ENCODE results near the gene GRM8.

GRM8 gene

DNA sequence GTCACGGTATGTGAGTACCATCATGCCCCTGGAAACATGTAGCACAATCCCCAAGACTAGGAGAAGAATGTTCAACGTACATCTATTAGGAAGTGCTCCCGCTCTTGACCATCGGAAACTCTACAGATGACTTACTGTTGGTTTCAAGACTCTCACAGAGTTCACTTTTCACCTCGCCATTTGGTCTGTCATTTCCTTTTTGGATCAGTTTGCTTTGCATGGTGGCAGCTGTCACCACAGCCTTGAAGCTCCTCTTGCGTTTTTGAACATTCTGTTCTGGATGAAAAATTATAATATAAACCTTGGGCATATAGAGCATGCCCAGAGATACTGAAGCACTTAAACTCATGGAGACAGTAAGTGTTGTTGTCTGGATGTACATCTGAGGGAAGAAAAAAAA is 806.8 kb downstream of the GRM8 start:
- H3K4me1 ChIP-seq (ENCODE audit: insufficient read depth, insufficient read length) = no peaks in the 10 kb centered on the region
- DNase-seq (ENCODE audit: low read depth, low spot score) = no peak
- no peak overlapping the region for H3K4me3 ChIP-seq (ENCODE audit: insufficient read length, low read depth)
- H3K9ac ChIP-seq (ENCODE audit: insufficient read length, low read depth) = no peak overlapping the region
- H3K36me3 ChIP-seq (ENCODE audit: insufficient read depth, insufficient read length, low read length) = no peaks in the 10 kb centered on the region
- no peaks in the 10 kb centered on the region for H3K27me3 ChIP-seq (ENCODE audit: insufficient read depth, insufficient read length)
- TF ChIP-seq ZNF274 (IDR thresholded peaks at IDR 0.05; ENCODE audit: low read depth, low read length) (no peak), YY1 (IDR thresholded peaks at IDR 0.05; ENCODE audit: insufficient read depth, insufficient read length) (no peak), SUZ12 (IDR thresholded peaks at IDR 0.05; ENCODE audit: extremely low read depth, insufficient read depth, insufficient read length) (no peak)
- no peaks in the 10 kb centered on the region for H3K9me3 ChIP-seq (ENCODE audit: insufficient read depth, low read length)

DNA sequence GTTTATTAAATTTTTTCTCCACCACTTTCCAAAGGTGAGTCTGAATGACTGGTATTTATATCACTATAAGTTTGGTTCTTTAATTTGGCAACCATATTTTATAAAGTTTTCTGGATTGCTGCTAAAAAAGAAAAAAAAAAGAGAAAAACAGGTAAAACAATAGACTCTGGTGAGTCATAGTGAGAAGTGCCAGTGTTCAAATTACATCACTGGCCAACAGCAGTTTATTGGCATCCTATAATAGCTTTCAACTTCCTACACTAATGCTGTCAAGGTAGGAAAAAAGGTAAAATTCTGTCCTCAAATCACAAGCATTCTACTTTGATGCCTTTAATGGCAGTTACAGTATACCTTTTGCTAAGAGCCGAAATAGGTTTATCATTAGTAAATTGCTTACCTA is 808.8 kb downstream of the GRM8 start:
- Histone ChIP-seq H3K27me3 (ENCODE audit: insufficient read depth, insufficient read length) (no peaks in the 10 kb centered on the region), H3K4me1 (ENCODE audit: insufficient read depth, insufficient read length) (no peaks in the 10 kb centered on the region), H3K4me3 (ENCODE audit: insufficient read length, low read depth) (no peak overlapping the region), H3K36me3 (ENCODE audit: insufficient read depth, insufficient read length, low read length) (no peaks in the 10 kb centered on the region), H3K9ac (ENCODE audit: insufficient read length, low read depth) (no peak overlapping the region), H3K9me3 (ENCODE audit: insufficient read depth, low read length) (no peaks in the 10 kb centered on the region)
- no peak for DNase-seq (ENCODE audit: low read depth, low spot score)
- TF ChIP-seq SUZ12 (IDR thresholded peaks at IDR 0.05; ENCODE audit: extremely low read depth, insufficient read depth, insufficient read length) (no peak), YY1 (IDR thresholded peaks at IDR 0.05; ENCODE audit: insufficient read depth, insufficient read length) (no peak), ZNF274 (IDR thresholded peaks at IDR 0.05; ENCODE audit: low read depth, low read length) (no peak)

DNA sequence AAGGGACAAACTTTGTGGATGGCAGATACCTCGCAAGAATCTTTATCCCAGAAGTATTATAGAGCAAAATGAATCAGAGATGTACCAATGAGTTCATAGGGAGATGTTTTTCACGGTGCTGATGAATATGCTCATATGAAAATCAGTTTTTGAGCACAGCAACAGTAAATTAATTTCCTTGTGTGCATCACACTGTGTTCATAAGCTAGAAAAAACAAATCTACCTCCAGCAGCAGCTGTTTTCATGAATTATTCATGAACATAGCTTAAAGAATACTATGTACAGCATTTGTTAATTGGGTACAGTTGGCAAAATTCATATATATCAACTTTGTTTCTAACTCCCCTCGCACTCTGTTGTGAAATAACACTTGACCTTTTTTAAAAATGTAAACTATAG is 809.8 kb downstream of the GRM8 start:
- TF ChIP-seq ZNF274 (IDR thresholded peaks at IDR 0.05; ENCODE audit: low read depth, low read length) (no peak), SUZ12 (IDR thresholded peaks at IDR 0.05; ENCODE audit: extremely low read depth, insufficient read depth, insufficient read length) (no peak), YY1 (IDR thresholded peaks at IDR 0.05; ENCODE audit: insufficient read depth, insufficient read length) (no peak)
- no peak overlapping the region for H3K4me3 ChIP-seq (ENCODE audit: insufficient read length, low read depth)
- no peaks in the 10 kb centered on the region for H3K27me3 ChIP-seq (ENCODE audit: insufficient read depth, insufficient read length)
- no peaks in the 10 kb centered on the region for H3K9me3 ChIP-seq (ENCODE audit: insufficient read depth, low read length)
- no peak overlapping the region for H3K9ac ChIP-seq (ENCODE audit: insufficient read length, low read depth)
- no peaks in the 10 kb centered on the region for H3K4me1 ChIP-seq (ENCODE audit: insufficient read depth, insufficient read length)
- no peak for DNase-seq (ENCODE audit: low read depth, low spot score)
- no peaks in the 10 kb centered on the region for H3K36me3 ChIP-seq (ENCODE audit: insufficient read depth, insufficient read length, low read length)

DNA sequence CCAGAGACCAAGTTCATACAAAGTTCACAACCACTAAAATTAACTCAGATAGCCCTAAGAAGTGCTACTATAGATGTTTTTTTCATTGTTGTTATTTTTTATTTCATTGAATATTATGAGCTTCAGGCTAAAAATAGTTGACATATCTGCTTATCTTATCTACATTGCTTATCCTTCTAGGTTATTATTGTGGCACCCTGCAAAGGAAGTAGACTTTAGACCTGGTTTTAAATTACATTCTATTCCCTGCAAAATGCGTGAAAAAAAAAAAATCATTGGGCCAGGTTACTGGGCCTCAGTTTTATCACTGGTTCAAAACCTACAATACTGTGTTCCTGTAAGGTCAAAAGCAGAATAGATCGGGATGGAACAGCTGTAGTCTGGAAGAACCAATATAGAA is 811.0 kb downstream of the GRM8 start:
- no peak for DNase-seq (ENCODE audit: low read depth, low spot score)
- H3K27me3 ChIP-seq (ENCODE audit: insufficient read depth, insufficient read length) = no peaks in the 10 kb centered on the region
- H3K9me3 ChIP-seq (ENCODE audit: insufficient read depth, low read length) = no peaks in the 10 kb centered on the region
- H3K4me3 ChIP-seq (ENCODE audit: insufficient read length, low read depth) = no peak overlapping the region
- no peaks in the 10 kb centered on the region for H3K4me1 ChIP-seq (ENCODE audit: insufficient read depth, insufficient read length)
- no peaks in the 10 kb centered on the region for H3K36me3 ChIP-seq (ENCODE audit: insufficient read depth, insufficient read length, low read length)
- no peak overlapping the region for H3K9ac ChIP-seq (ENCODE audit: insufficient read length, low read depth)
- TF ChIP-seq SUZ12 (IDR thresholded peaks at IDR 0.05; ENCODE audit: extremely low read depth, insufficient read depth, insufficient read length) (no peak), YY1 (IDR thresholded peaks at IDR 0.05; ENCODE audit: insufficient read depth, insufficient read length) (no peak), ZNF274 (IDR thresholded peaks at IDR 0.05; ENCODE audit: low read depth, low read length) (no peak)

DNA sequence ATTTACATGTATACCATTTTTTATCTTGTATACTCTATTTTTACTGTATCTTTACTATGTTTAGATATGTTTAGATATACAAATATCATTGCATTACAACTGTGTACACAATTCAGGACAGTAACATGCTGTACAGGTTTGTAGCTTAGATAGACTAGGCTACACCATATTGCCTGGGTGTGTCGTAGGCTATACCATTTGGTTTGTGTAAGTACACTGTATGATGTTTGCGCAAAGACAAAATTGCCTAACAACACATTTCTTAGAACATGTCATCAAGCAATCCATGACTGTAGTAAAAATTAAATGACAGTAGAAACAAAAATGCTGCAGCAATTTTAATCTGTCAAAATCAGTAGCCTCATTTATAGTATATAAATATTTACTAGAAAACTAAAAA is 812.2 kb downstream of the GRM8 start:
- no peak for TF ChIP-seq YY1 (IDR thresholded peaks at IDR 0.05; ENCODE audit: insufficient read depth, insufficient read length)
- TF ChIP-seq SUZ12 (IDR thresholded peaks at IDR 0.05; ENCODE audit: extremely low read depth, insufficient read depth, insufficient read length) = no peak
- no peak for TF ChIP-seq ZNF274 (IDR thresholded peaks at IDR 0.05; ENCODE audit: low read depth, low read length)
- H3K9me3 ChIP-seq (ENCODE audit: insufficient read depth, low read length) = no peaks in the 10 kb centered on the region
- no peaks in the 10 kb centered on the region for H3K4me1 ChIP-seq (ENCODE audit: insufficient read depth, insufficient read length)
- H3K4me3 ChIP-seq (ENCODE audit: insufficient read length, low read depth) = no peak overlapping the region
- H3K27me3 ChIP-seq (ENCODE audit: insufficient read depth, insufficient read length) = no peaks in the 10 kb centered on the region
- DNase-seq (ENCODE audit: low read depth, low spot score) = no peak
- no peak overlapping the region for H3K9ac ChIP-seq (ENCODE audit: insufficient read length, low read depth)
- no peaks in the 10 kb centered on the region for H3K36me3 ChIP-seq (ENCODE audit: insufficient read depth, insufficient read length, low read length)

DNA sequence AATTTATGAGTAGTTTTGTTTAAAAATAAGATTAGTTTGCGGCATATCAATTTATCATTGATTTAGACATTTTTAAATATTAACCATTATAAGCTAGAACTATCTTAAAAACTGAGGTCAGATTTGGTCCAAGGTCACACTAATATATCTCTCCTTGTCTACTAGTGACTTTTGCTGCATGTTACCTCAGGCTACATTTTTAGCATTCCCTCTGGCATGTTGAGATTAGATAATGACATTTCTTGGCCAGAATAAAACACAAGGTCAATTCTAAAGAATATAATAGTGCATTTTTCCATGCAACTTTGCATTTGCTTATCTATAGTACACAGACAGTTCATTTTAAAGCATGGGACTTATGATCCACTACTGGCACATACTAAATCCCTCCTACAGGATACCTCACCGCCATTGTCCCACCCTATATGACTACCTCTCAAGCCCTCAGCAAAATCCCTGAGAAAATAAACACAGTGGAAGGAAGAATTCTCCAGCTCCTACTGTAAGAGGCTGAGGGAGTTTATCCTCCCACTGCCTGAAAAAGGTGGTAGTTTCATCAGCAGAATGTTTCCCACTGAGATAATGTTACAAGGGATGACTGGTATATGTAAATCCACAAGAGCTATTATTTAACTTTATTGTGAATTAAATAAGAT is 816.4 kb downstream of the GRM8 start:
- no peak overlapping the region for H3K9ac ChIP-seq (ENCODE audit: insufficient read length, low read depth)
- no peaks in the 10 kb centered on the region for H3K9me3 ChIP-seq (ENCODE audit: insufficient read depth, low read length)
- no peaks in the 10 kb centered on the region for H3K27me3 ChIP-seq (ENCODE audit: insufficient read depth, insufficient read length)
- no peaks in the 10 kb centered on the region for H3K4me1 ChIP-seq (ENCODE audit: insufficient read depth, insufficient read length)
- no peak for DNase-seq (ENCODE audit: low read depth, low spot score)
- no peak overlapping the region for H3K4me3 ChIP-seq (ENCODE audit: insufficient read length, low read depth)
- no peak for TF ChIP-seq SUZ12 (IDR thresholded peaks at IDR 0.05; ENCODE audit: extremely low read depth, insufficient read depth, insufficient read length)
- no peak for TF ChIP-seq YY1 (IDR thresholded peaks at IDR 0.05; ENCODE audit: insufficient read depth, insufficient read length)
- TF ChIP-seq ZNF274 (IDR thresholded peaks at IDR 0.05; ENCODE audit: low read depth, low read length) = no peak
- no peaks in the 10 kb centered on the region for H3K36me3 ChIP-seq (ENCODE audit: insufficient read depth, insufficient read length, low read length)

DNA sequence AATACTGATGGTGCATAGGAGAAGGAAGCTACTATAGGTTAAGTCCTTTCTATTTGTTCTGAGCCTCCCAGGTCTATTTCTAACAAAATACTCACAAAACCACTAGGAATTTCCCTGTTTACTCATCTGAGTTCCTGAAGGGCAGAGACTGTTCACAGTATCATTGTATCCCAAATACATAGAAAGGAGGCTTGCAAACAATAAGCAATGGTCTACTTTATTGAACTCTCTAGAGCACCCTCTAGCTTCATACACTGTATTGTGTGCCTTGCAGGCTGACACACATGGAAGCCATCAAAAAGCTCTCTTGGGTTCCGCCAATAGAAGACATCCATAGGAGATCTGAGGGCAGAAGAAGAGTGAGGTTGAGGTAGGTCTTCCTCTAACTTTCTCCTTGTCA is 826.1 kb downstream of the GRM8 start:
- Histone ChIP-seq H3K27me3 (ENCODE audit: insufficient read depth, insufficient read length) (no peaks in the 10 kb centered on the region), H3K9ac (ENCODE audit: insufficient read length, low read depth) (no peak overlapping the region), H3K36me3 (ENCODE audit: insufficient read depth, insufficient read length, low read length) (no peaks in the 10 kb centered on the region), H3K9me3 (ENCODE audit: insufficient read depth, low read length) (no peaks in the 10 kb centered on the region), H3K4me1 (ENCODE audit: insufficient read depth, insufficient read length) (no peaks in the 10 kb centered on the region), H3K4me3 (ENCODE audit: insufficient read length, low read depth) (no peak overlapping the region)
- no peak for TF ChIP-seq ZNF274 (IDR thresholded peaks at IDR 0.05; ENCODE audit: low read depth, low read length)
- TF ChIP-seq SUZ12 (IDR thresholded peaks at IDR 0.05; ENCODE audit: extremely low read depth, insufficient read depth, insufficient read length) = no peak
- no peak for TF ChIP-seq YY1 (IDR thresholded peaks at IDR 0.05; ENCODE audit: insufficient read depth, insufficient read length)
- no peak for DNase-seq (ENCODE audit: low read depth, low spot score)
